ENCODE results near the gene TBC1D24. TPM values are rescaled to one million over a fixed set of nuclear protein-coding genes. Genes with fewer than 3 reads are reported as not detected.
A peak's percentile ranks its signal among the peaks of the same experiment; 100 is the strongest.

The TBC1D24 gene
- total RNA-seq, 1 donor from 2014 or later, result 7.8 TPM

- Histone ChIP-seq H3K9me3 (ENCODE audit: control insufficient read depth in 3 of 3, low read length in 3 of 3) (no peaks in the 10 kb centered on the region), H3K36me3 (ENCODE audit: control insufficient read depth in 3 of 3, insufficient read depth in 3 of 3, low read length in 3 of 3) (peaks cover 20 to 30% (median 23%) of the 10 kb centered on the region in 3 donors), H3K9ac (ENCODE audit: low read depth in 1 of 3, low read length in 3 of 3) (no peak overlapping the region)
These were observed 25.8 kb upstream of the TBC1D24 start for GRCh38 chr16:2449118-2449517.

GRCh38 chr16:2450535-2450934, 24.4 kb upstream of the TBC1D24 start:
- H3K27ac ChIP-seq (ENCODE audit: low read depth, low read length), result no peak overlapping the region
- no peaks in the 10 kb centered on the region for H3K27me3 ChIP-seq (ENCODE audit: control insufficient read depth in 3 of 3, insufficient read depth in 3 of 3, low read length in 3 of 3)
- peaks cover 17 to 20% (median 19%) of the 10 kb centered on the region in 3 donors for H3K36me3 ChIP-seq (ENCODE audit: control insufficient read depth in 3 of 3, insufficient read depth in 3 of 3, low read length in 3 of 3)
- no peaks in the 10 kb centered on the region for H3K4me1 ChIP-seq (ENCODE audit: control insufficient read depth in 3 of 3, insufficient read depth in 3 of 3, low read length in 3 of 3)
- no peak overlapping the region for H3K4me3 ChIP-seq (ENCODE audit: low read length in 3 of 3)
- no peaks in the 10 kb centered on the region for H3K9me3 ChIP-seq (ENCODE audit: control insufficient read depth in 3 of 3, low read length in 3 of 3)
- H3K9ac ChIP-seq (ENCODE audit: low read depth in 1 of 3, low read length in 3 of 3), result no peak overlapping the region

More at GRCh38 chr16:2449118-2449517, 25.8 kb upstream of the TBC1D24 start:
- Histone ChIP-seq H3K4me3 (ENCODE audit: low read length in 3 of 3) (no peak overlapping the region), H3K4me1 (ENCODE audit: control insufficient read depth in 3 of 3, insufficient read depth in 3 of 3, low read length in 3 of 3) (no peaks in the 10 kb centered on the region), H3K27me3 (ENCODE audit: control insufficient read depth in 3 of 3, insufficient read depth in 3 of 3, low read length in 3 of 3) (no peaks in the 10 kb centered on the region), H3K27ac (ENCODE audit: low read depth, low read length) (no peak overlapping the region)

GRCh38 chr16:2450975-2451381, 23.9 kb upstream of the TBC1D24 start:
- Histone ChIP-seq H3K4me1 (ENCODE audit: control insufficient read depth in 3 of 3, insufficient read depth in 3 of 3, low read length in 3 of 3) (no peaks in the 10 kb centered on the region), H3K9me3 (ENCODE audit: control insufficient read depth in 3 of 3, low read length in 3 of 3) (no peaks in the 10 kb centered on the region), H3K36me3 (ENCODE audit: control insufficient read depth in 3 of 3, insufficient read depth in 3 of 3, low read length in 3 of 3) (peaks cover 16 to 20% (median 19%) of the 10 kb centered on the region in 3 donors), H3K27ac (ENCODE audit: low read depth, low read length) (no peak overlapping the region), H3K4me3 (ENCODE audit: low read length in 3 of 3) (no peak overlapping the region), H3K9ac (ENCODE audit: low read depth in 1 of 3, low read length in 3 of 3) (no peak overlapping the region), H3K27me3 (ENCODE audit: control insufficient read depth in 3 of 3, insufficient read depth in 3 of 3, low read length in 3 of 3) (no peaks in the 10 kb centered on the region)

GRCh38 chr16:2451851-2452320, 23.0 kb upstream of the TBC1D24 start:
- H3K36me3 ChIP-seq (ENCODE audit: control insufficient read depth in 3 of 3, insufficient read depth in 3 of 3, low read length in 3 of 3), result peaks cover 13 to 19% (median 16%) of the 10 kb centered on the region in 3 donors
- no peak overlapping the region for H3K9ac ChIP-seq (ENCODE audit: low read depth in 1 of 3, low read length in 3 of 3)
- no peaks in the 10 kb centered on the region for H3K27me3 ChIP-seq (ENCODE audit: control insufficient read depth in 3 of 3, insufficient read depth in 3 of 3, low read length in 3 of 3)
- H3K27ac ChIP-seq (ENCODE audit: low read depth, low read length), result no peak overlapping the region
- no peak overlapping the region for H3K4me3 ChIP-seq (ENCODE audit: low read length in 3 of 3)
- no peaks in the 10 kb centered on the region for H3K9me3 ChIP-seq (ENCODE audit: control insufficient read depth in 3 of 3, low read length in 3 of 3)
- no peaks in the 10 kb centered on the region for H3K4me1 ChIP-seq (ENCODE audit: control insufficient read depth in 3 of 3, insufficient read depth in 3 of 3, low read length in 3 of 3)

GRCh38 chr16:2452650-2453049, 22.3 kb upstream of the TBC1D24 start:
- no peak overlapping the region for H3K27ac ChIP-seq (ENCODE audit: low read depth, low read length)
- H3K27me3 ChIP-seq (ENCODE audit: control insufficient read depth in 3 of 3, insufficient read depth in 3 of 3, low read length in 3 of 3), result no peaks in the 10 kb centered on the region
- H3K36me3 ChIP-seq (ENCODE audit: control insufficient read depth in 3 of 3, insufficient read depth in 3 of 3, low read length in 3 of 3), result peaks cover 15 to 19% (median 18%) of the 10 kb centered on the region in 3 donors
- H3K4me3 ChIP-seq (ENCODE audit: low read length in 3 of 3), result no peak overlapping the region
- no peaks in the 10 kb centered on the region for H3K4me1 ChIP-seq (ENCODE audit: control insufficient read depth in 3 of 3, insufficient read depth in 3 of 3, low read length in 3 of 3)
- no peak overlapping the region for H3K9ac ChIP-seq (ENCODE audit: low read depth in 1 of 3, low read length in 3 of 3)
- no peaks in the 10 kb centered on the region for H3K9me3 ChIP-seq (ENCODE audit: control insufficient read depth in 3 of 3, low read length in 3 of 3)

GRCh38 chr16:2455081-2455845, 19.7 kb upstream of the TBC1D24 start:
- Histone ChIP-seq H3K4me3 (ENCODE audit: low read length in 3 of 3) (no peak overlapping the region), H3K4me1 (ENCODE audit: control insufficient read depth in 3 of 3, insufficient read depth in 3 of 3, low read length in 3 of 3) (peaks cover 6 to 14% (median 9%) of the 10 kb centered on the region in 3 donors), H3K9ac (ENCODE audit: low read depth in 1 of 3, low read length in 3 of 3) (peak overlapping the region in 1 of 3 donors; percentile 8), H3K27ac (ENCODE audit: low read depth, low read length) (no peak overlapping the region), H3K36me3 (ENCODE audit: control insufficient read depth in 3 of 3, insufficient read depth in 3 of 3, low read length in 3 of 3) (peaks cover 12 to 14% (median 14%) of the 10 kb centered on the region in 3 donors), H3K27me3 (ENCODE audit: control insufficient read depth in 3 of 3, insufficient read depth in 3 of 3, low read length in 3 of 3) (no peaks in the 10 kb centered on the region), H3K9me3 (ENCODE audit: control insufficient read depth in 3 of 3, low read length in 3 of 3) (no peaks in the 10 kb centered on the region)

GRCh38 chr16:2456551-2457153, 18.3 kb upstream of the TBC1D24 start:
- no peak overlapping the region for H3K9ac ChIP-seq (ENCODE audit: low read depth in 1 of 3, low read length in 3 of 3)
- H3K36me3 ChIP-seq (ENCODE audit: control insufficient read depth in 3 of 3, insufficient read depth in 3 of 3, low read length in 3 of 3), result peaks cover 12 to 14% (median 14%) of the 10 kb centered on the region in 3 donors

GRCh38 chr16:2457267-2457666, 17.7 kb upstream of the TBC1D24 start:
- Histone ChIP-seq H3K4me1 (ENCODE audit: control insufficient read depth in 3 of 3, insufficient read depth in 3 of 3, low read length in 3 of 3) (peaks cover 9 to 18% (median 12%) of the 10 kb centered on the region in 3 donors), H3K27me3 (ENCODE audit: control insufficient read depth in 3 of 3, insufficient read depth in 3 of 3, low read length in 3 of 3) (no peaks in the 10 kb centered on the region), H3K27ac (ENCODE audit: low read depth, low read length) (no peak overlapping the region), H3K36me3 (ENCODE audit: control insufficient read depth in 3 of 3, insufficient read depth in 3 of 3, low read length in 3 of 3) (peaks cover 12 to 14% (median 14%) of the 10 kb centered on the region in 3 donors), H3K4me3 (ENCODE audit: low read length in 3 of 3) (no peak overlapping the region), H3K9ac (ENCODE audit: low read depth in 1 of 3, low read length in 3 of 3) (no peak overlapping the region), H3K9me3 (ENCODE audit: control insufficient read depth in 3 of 3, low read length in 3 of 3) (no peaks in the 10 kb centered on the region)

More at GRCh38 chr16:2456551-2457153, 18.3 kb upstream of the TBC1D24 start:
- Histone ChIP-seq H3K27me3 (ENCODE audit: control insufficient read depth in 3 of 3, insufficient read depth in 3 of 3, low read length in 3 of 3) (no peaks in the 10 kb centered on the region), H3K9me3 (ENCODE audit: control insufficient read depth in 3 of 3, low read length in 3 of 3) (no peaks in the 10 kb centered on the region), H3K4me1 (ENCODE audit: control insufficient read depth in 3 of 3, insufficient read depth in 3 of 3, low read length in 3 of 3) (peaks cover 9 to 18% (median 12%) of the 10 kb centered on the region in 3 donors), H3K4me3 (ENCODE audit: low read length in 3 of 3) (no peak overlapping the region), H3K27ac (ENCODE audit: low read depth, low read length) (no peak overlapping the region)

- peaks cover 12 to 14% (median 14%) of the 10 kb centered on the region in 3 donors for H3K36me3 ChIP-seq (ENCODE audit: control insufficient read depth in 3 of 3, insufficient read depth in 3 of 3, low read length in 3 of 3)
- H3K9ac ChIP-seq (ENCODE audit: low read depth in 1 of 3, low read length in 3 of 3), result no peak overlapping the region
- H3K4me3 ChIP-seq (ENCODE audit: low read length in 3 of 3), result no peak overlapping the region
- peaks cover 9 to 18% (median 12%) of the 10 kb centered on the region in 3 donors for H3K4me1 ChIP-seq (ENCODE audit: control insufficient read depth in 3 of 3, insufficient read depth in 3 of 3, low read length in 3 of 3)
- H3K27me3 ChIP-seq (ENCODE audit: control insufficient read depth in 3 of 3, insufficient read depth in 3 of 3, low read length in 3 of 3), result no peaks in the 10 kb centered on the region
- H3K9me3 ChIP-seq (ENCODE audit: control insufficient read depth in 3 of 3, low read length in 3 of 3), result no peaks in the 10 kb centered on the region
- H3K27ac ChIP-seq (ENCODE audit: low read depth, low read length), result no peak overlapping the region
These were observed 17.0 kb upstream of the TBC1D24 start for GRCh38 chr16:2457946-2458345.

Data from skeletal muscle tissue (tissue), 4 donors.